Mesodermal cell (in vitro differentiated cells): ENCODE measurements around the gene PARP3.

ENCODE experiments used
- H3K27ac ChIP-seq: 2 replicates; pipeline ENCODE4 v1.7.0; 2013; ENCODE audit warnings: mild to moderate bottlenecking, low read depth, low read length, moderate library complexity; ENCODE audit not compliant: severe bottlenecking
- H3K36me3 ChIP-seq: 2 replicates; pipeline ENCODE4 v1.7.1; 2013; ENCODE audit warnings: mild to moderate bottlenecking, low read length, moderate library complexity; ENCODE audit not compliant: control insufficient read depth, insufficient read depth
- H3K4me1 ChIP-seq: one replicate; pipeline ENCODE4 v1.7.1; 2013; ENCODE audit warnings: mild to moderate bottlenecking, low read length; ENCODE audit not compliant: insufficient read depth, control insufficient read depth, poor library complexity, severe bottlenecking
- H3K4me3 ChIP-seq: 2 replicates; pipeline ENCODE4 v1.7.0; 2013; ENCODE audit warnings: low read length, control low read depth, mild to moderate bottlenecking; ENCODE audit not compliant: insufficient read depth, poor library complexity, severe bottlenecking; ENCODE audit errors: extremely low read depth
- H3K9me3 ChIP-seq: 2 replicates; pipeline ENCODE4 v1.7.1; 2013; ENCODE audit warnings: mild to moderate bottlenecking, low read length, moderate library complexity; ENCODE audit not compliant: control insufficient read depth
- WGBS, 2 experiments: methylation state at CpG; one replicate each; pipeline ENCODE4 v1.1.5; 2013; ENCODE audit warnings: missing lambda C conversion rate in 2 of 2; ENCODE audit not compliant: insufficient coverage in 2 of 2; 5-methylcytosine and 5-hydroxymethylcytosine counted together

The PARP3 gene

DNA sequence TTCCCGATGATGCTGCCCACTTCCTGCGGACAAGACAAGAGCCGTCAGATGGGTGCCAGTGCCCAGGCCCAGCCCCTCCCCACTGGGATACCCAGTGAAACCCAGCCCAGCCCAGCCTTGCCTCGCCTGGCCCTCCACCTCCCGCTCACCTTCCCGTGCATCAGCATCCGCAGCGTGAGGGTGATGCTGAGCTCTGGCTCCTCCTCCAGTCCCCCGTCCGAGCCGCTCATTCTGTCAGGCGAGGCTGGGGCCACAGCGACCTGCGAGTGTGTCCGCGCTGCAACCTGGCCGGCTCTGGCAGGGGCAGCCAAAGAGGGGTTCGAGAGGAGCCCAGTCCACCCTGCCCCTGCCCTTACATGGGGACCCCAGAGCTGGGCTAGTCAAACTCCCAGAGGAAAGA is 18.8 kb downstream of the PARP3 start:
- H3K36me3 ChIP-seq = peaks cover 62% of the 10 kb centered on the region
- no peak overlapping the region for H3K4me3 ChIP-seq
- 94 to 95% methylated on average over 17 to 18 of the region's 18 CpGs for WGBS, 2 experiments
- H3K27ac ChIP-seq = no peak overlapping the region
- H3K4me1 ChIP-seq = peaks cover 18% of the 10 kb centered on the region
- no peaks in the 10 kb centered on the region for H3K9me3 ChIP-seq

DNA sequence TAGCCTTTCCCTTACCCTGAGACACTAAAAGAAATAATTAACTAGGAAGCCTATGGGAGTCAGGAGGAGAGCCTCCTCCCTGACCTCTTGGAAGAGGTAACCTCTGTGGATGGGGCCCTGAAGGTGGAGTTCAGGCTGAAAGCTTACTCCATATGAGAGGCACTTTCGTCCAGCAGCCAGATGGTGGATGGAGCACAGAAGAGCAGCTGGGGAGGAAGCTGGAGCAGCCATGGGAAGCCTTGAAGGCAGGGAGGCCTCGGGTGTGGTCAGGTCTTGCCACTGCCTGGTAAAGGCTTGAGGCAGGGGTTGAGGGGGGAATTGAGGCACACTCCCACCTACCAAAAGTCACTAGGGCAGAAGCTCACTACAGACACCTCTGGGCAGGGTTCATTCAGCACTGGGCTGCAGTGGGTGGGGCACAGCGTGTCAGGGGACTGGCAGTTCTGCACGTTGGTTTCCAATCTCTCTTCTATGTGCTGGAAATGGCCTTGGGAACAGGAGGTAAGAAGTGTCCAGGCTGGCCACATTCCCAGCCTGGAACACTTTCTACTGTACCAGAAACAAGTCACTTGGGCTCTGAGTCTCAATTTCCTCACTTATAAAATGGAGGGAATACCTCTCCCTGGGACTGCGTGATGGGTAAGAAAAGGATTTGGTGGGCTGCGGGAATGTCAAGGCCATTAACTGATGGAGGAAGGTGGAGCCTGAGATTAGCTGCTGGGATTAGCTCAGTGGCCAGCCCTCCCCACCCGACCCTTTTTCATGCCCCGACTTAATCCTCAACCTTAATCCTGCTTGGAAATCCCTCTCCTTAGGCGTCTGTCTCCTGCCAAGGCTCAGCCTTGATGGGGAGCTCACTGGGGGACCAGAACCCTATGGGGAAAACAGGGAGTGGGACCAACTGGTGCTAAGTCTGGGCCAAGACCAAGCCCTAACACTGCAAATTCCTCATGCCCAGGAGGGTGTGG is 19.7 kb downstream of the PARP3 start:
- H3K4me3 ChIP-seq = no peak overlapping the region
- peaks cover 58% of the 10 kb centered on the region for H3K36me3 ChIP-seq
- WGBS, 2 experiments = 85 to 94% methylated on average over 4 to 5 of the region's 9 CpGs
- H3K27ac ChIP-seq = no peak overlapping the region
- H3K4me1 ChIP-seq = peaks cover 20% of the 10 kb centered on the region
- no peaks in the 10 kb centered on the region for H3K9me3 ChIP-seq

- Histone ChIP-seq H3K4me3 (no peak overlapping the region), H3K27ac (no peak overlapping the region), H3K9me3 (no peaks in the 10 kb centered on the region), H3K4me1 (peaks cover 20% of the 10 kb centered on the region), H3K36me3 (peaks cover 48% of the 10 kb centered on the region)
- WGBS, 2 experiments = 91 to 98% methylated on average over 5 of the region's 6 CpGs
Measured at GRCh38 chr3:51962854-51963530, 20.8 kb downstream of the PARP3 start.

GRCh38 chr3:51963951-51964451 is 21.8 kb downstream of the PARP3 start:
- H3K36me3 ChIP-seq = peaks cover 39% of the 10 kb centered on the region
- H3K4me1 ChIP-seq = peaks cover 26% of the 10 kb centered on the region
- WGBS, 2 experiments = 58 to 67% methylated on average over 8 to 10 of the region's 12 CpGs
- no peak overlapping the region for H3K27ac ChIP-seq
- H3K4me3 ChIP-seq = no peak overlapping the region
- no peaks in the 10 kb centered on the region for H3K9me3 ChIP-seq

- no peak overlapping the region for H3K4me3 ChIP-seq
- no peaks in the 10 kb centered on the region for H3K9me3 ChIP-seq
- H3K4me1 ChIP-seq = peaks cover 26% of the 10 kb centered on the region
- no peak overlapping the region for H3K27ac ChIP-seq
- peaks cover 34% of the 10 kb centered on the region for H3K36me3 ChIP-seq
- 64% methylated on average over 4 of the region's 4 CpGs; no CpG with 5 or more reads in 1 of the 2 experiments for WGBS, 2 experiments
Measured at GRCh38 chr3:51964521-51964920, 22.4 kb downstream of the PARP3 start.

DNA sequence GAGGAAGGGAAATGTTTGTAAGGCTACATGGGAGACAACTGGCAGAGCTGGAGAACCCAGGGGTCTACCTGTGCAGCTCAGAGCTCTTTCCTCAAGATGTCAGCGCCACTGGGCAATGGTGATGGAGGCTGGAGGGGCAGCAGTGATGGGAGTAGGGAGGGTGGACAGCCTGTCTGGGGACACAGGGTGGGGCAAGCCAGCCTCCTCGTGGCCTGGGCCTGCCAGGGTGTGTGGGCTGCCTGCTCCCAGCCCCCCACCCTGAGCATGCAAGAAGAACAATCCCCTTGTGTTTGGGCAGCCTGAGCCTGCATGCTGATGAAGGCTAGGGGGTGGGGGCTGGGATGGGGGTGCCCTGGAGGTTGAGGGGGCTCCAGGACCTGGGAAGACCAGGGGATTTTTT is 23.9 kb downstream of the PARP3 start:
- 57 to 90% methylated on average over 1 of the region's 2 CpGs for WGBS, 2 experiments
- Histone ChIP-seq H3K4me3 (peak overlapping the region; percentile 58), H3K4me1 (peaks cover 28% of the 10 kb centered on the region), H3K27ac (no peak overlapping the region), H3K9me3 (no peaks in the 10 kb centered on the region), H3K36me3 (peaks cover 19% of the 10 kb centered on the region)

- no peak overlapping the region for H3K27ac ChIP-seq
- H3K9me3 ChIP-seq = no peaks in the 10 kb centered on the region
- 75 to 88% methylated on average over 2 to 4 of the region's 5 CpGs for WGBS, 2 experiments
- H3K4me3 ChIP-seq = peak overlapping the region; percentile 58
- H3K4me1 ChIP-seq = peaks cover 29% of the 10 kb centered on the region
- peaks cover 15% of the 10 kb centered on the region for H3K36me3 ChIP-seq
Measured at GRCh38 chr3:51966486-51966885, 24.3 kb downstream of the PARP3 start.

DNA sequence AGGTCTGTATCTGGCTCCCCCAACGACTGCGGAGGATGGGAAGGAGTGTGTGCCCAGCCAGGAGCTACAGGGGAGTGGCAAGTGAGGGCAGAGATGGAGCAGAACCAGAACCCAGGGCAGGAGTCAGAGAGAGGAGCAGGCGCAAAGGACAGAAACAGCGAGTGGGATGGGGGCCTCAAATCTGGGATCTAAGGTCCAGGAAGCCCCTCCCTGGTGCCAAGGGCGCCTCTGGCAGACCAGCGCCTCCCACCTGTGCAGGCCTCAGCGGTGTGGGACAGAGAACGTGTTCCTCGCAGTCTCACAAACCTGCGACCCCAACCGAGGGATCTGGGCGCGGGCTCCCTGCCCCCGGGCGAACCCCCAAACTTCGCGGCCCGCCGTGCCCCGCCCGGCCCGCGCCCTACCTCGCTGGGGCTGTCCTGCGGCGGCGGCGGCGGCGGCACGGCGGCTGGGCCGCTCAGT is 24.8 kb downstream of the PARP3 start:
- Histone ChIP-seq H3K9me3 (no peaks in the 10 kb centered on the region), H3K4me1 (peaks cover 29% of the 10 kb centered on the region), H3K4me3 (peak overlapping the region; percentile 58), H3K36me3 (peaks cover 11% of the 10 kb centered on the region), H3K27ac (peak overlapping the region; percentile 76)
- WGBS, 2 experiments = 7 to 11% methylated on average over 11 to 33 of the region's 33 CpGs

GRCh38 chr3:51967384-51968169 is 25.4 kb downstream of the PARP3 start, which contains the start of gene PCBP4:
TSS of gene PCBP4 (minus strand) at chr3:51967454. CDS start at chr3:51961240, 6,214 bp downstream.
- Histone ChIP-seq H3K4me3 (peak within 1 kb of the TSS; percentile 64), H3K4me1 (peaks cover 29% of the 10 kb centered on the region), H3K36me3 (peaks cover 11% of the 10 kb centered on the region), H3K9me3 (no peaks in the 10 kb centered on the region), H3K27ac (peak within 1 kb of the TSS; percentile 93)
- WGBS, 2 experiments = 0% methylated on average over 36 to 40 of the region's 90 CpGs

DNA sequence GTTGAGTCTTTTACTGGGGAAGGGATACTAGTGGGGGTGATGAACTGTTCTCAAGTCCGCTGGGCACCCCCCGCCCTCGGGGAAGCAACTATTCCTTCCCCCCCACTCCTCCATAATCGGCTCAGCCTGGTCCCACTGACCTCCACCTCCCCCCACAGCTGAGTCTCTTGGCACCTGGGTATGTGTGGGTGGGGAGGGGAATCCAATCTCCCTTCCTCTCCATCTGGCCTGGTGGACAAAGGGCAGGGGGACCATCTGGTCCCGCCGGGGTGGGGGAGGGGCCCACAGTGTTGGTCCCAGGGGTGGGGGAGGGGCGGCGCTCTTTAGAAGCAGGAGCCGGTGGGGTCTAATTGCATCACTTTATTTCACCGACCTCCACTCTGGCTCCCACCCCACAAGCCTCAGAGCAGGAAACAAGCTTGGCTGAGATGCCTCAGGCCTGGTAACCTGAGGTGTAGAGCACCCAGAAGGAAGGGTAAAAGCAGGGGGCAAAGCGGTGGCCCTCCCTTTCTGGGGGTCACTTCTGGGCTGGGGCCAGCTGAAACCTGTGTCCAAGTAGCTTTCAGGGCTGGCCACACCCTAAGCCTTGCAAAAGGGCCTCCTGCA is 26.1 kb downstream of the PARP3 start:
- H3K36me3 ChIP-seq = peaks cover 11% of the 10 kb centered on the region
- 30 to 33% methylated on average over 2 of the region's 11 CpGs for WGBS, 2 experiments
- peak overlapping the region; percentile 64 for H3K4me3 ChIP-seq
- H3K27ac ChIP-seq = peak overlapping the region; percentile 93
- H3K4me1 ChIP-seq = peaks cover 29% of the 10 kb centered on the region
- no peaks in the 10 kb centered on the region for H3K9me3 ChIP-seq
